ENCODE data around the gene CHST8.
A peak's percentile ranks its signal among the peaks of the same experiment; 100 is the strongest.

Gene CHST8

GRCh38 chr19:33731881-33732280 lies 110.1 kb downstream of the CHST8 start:
- H3K4me3 ChIP-seq (ENCODE audit: low read length), result no peak overlapping the region
- H3K9me3 ChIP-seq (ENCODE audit: control insufficient read depth, low read length), result peaks cover 12% of the 10 kb centered on the region
- H3K4me1 ChIP-seq (ENCODE audit: control insufficient read depth, insufficient read depth, low read length), result no peaks in the 10 kb centered on the region
- DNase-seq (ENCODE audit: low read depth), result no peak
- peaks cover 30% of the 10 kb centered on the region for H3K27me3 ChIP-seq (replicated peaks; ENCODE audit: control insufficient read depth, insufficient read depth, low read length)
- no peak overlapping the region for H3K9ac ChIP-seq (ENCODE audit: low read length)
- no peaks in the 10 kb centered on the region for H3K36me3 ChIP-seq (ENCODE audit: control insufficient read depth, insufficient read depth, low read length, severe bottlenecking)

GRCh38 chr19:33734913-33735312 lies 113.2 kb downstream of the CHST8 start:
- Histone ChIP-seq H3K36me3 (ENCODE audit: control insufficient read depth, insufficient read depth, low read length, severe bottlenecking) (no peaks in the 10 kb centered on the region), H3K27me3 (replicated peaks; ENCODE audit: control insufficient read depth, insufficient read depth, low read length) (peaks cover 27% of the 10 kb centered on the region), H3K9ac (ENCODE audit: low read length) (no peak overlapping the region), H3K9me3 (ENCODE audit: control insufficient read depth, low read length) (no peaks in the 10 kb centered on the region), H3K4me3 (ENCODE audit: low read length) (no peak overlapping the region), H3K4me1 (ENCODE audit: control insufficient read depth, insufficient read depth, low read length) (no peaks in the 10 kb centered on the region)
- no peak for DNase-seq (ENCODE audit: low read depth)

- no peak for DNase-seq (ENCODE audit: low read depth)
- Histone ChIP-seq H3K27me3 (replicated peaks; ENCODE audit: control insufficient read depth, insufficient read depth, low read length) (peaks cover 33% of the 10 kb centered on the region), H3K4me1 (ENCODE audit: control insufficient read depth, insufficient read depth, low read length) (no peaks in the 10 kb centered on the region), H3K4me3 (ENCODE audit: low read length) (no peak overlapping the region), H3K36me3 (ENCODE audit: control insufficient read depth, insufficient read depth, low read length, severe bottlenecking) (no peaks in the 10 kb centered on the region), H3K9me3 (ENCODE audit: control insufficient read depth, low read length) (no peaks in the 10 kb centered on the region), H3K9ac (ENCODE audit: low read length) (no peak overlapping the region)
These were observed 114.4 kb downstream of the CHST8 start for GRCh38 chr19:33736158-33736557.

GRCh38 chr19:33736787-33737186 lies 115.0 kb downstream of the CHST8 start:
- H3K4me1 ChIP-seq (ENCODE audit: control insufficient read depth, insufficient read depth, low read length), result no peaks in the 10 kb centered on the region
- no peak overlapping the region for H3K4me3 ChIP-seq (ENCODE audit: low read length)
- no peaks in the 10 kb centered on the region for H3K36me3 ChIP-seq (ENCODE audit: control insufficient read depth, insufficient read depth, low read length, severe bottlenecking)
- DNase-seq (ENCODE audit: low read depth), result no peak
- peaks cover 34% of the 10 kb centered on the region for H3K27me3 ChIP-seq (replicated peaks; ENCODE audit: control insufficient read depth, insufficient read depth, low read length)
- H3K9ac ChIP-seq (ENCODE audit: low read length), result no peak overlapping the region
- no peaks in the 10 kb centered on the region for H3K9me3 ChIP-seq (ENCODE audit: control insufficient read depth, low read length)

- no peak for DNase-seq (ENCODE audit: low read depth)
- Histone ChIP-seq H3K36me3 (ENCODE audit: control insufficient read depth, insufficient read depth, low read length, severe bottlenecking) (no peaks in the 10 kb centered on the region), H3K9ac (ENCODE audit: low read length) (no peak overlapping the region), H3K9me3 (ENCODE audit: control insufficient read depth, low read length) (no peaks in the 10 kb centered on the region), H3K4me3 (ENCODE audit: low read length) (no peak overlapping the region), H3K4me1 (ENCODE audit: control insufficient read depth, insufficient read depth, low read length) (no peaks in the 10 kb centered on the region), H3K27me3 (replicated peaks; ENCODE audit: control insufficient read depth, insufficient read depth, low read length) (peaks cover 38% of the 10 kb centered on the region)
These were observed 116.1 kb downstream of the CHST8 start for GRCh38 chr19:33737681-33738371.

- DNase-seq (ENCODE audit: low read depth), result peak; percentile 54
- H3K9ac ChIP-seq (ENCODE audit: low read length), result no peak overlapping the region
- H3K9me3 ChIP-seq (ENCODE audit: control insufficient read depth, low read length), result no peaks in the 10 kb centered on the region
- H3K27me3 ChIP-seq (replicated peaks; ENCODE audit: control insufficient read depth, insufficient read depth, low read length), result peaks cover 37% of the 10 kb centered on the region
- no peaks in the 10 kb centered on the region for H3K4me1 ChIP-seq (ENCODE audit: control insufficient read depth, insufficient read depth, low read length)
- H3K36me3 ChIP-seq (ENCODE audit: control insufficient read depth, insufficient read depth, low read length, severe bottlenecking), result no peaks in the 10 kb centered on the region
- H3K4me3 ChIP-seq (ENCODE audit: low read length), result no peak overlapping the region
These were observed 119.2 kb downstream of the CHST8 start for GRCh38 chr19:33740811-33741396.

GRCh38 chr19:33745297-33745696 lies 123.5 kb downstream of the CHST8 start:
- no peaks in the 10 kb centered on the region for H3K36me3 ChIP-seq (ENCODE audit: control insufficient read depth, insufficient read depth, low read length, severe bottlenecking)
- no peaks in the 10 kb centered on the region for H3K4me1 ChIP-seq (ENCODE audit: control insufficient read depth, insufficient read depth, low read length)
- H3K9me3 ChIP-seq (ENCODE audit: control insufficient read depth, low read length), result no peaks in the 10 kb centered on the region
- no peak for DNase-seq (ENCODE audit: low read depth)
- H3K27me3 ChIP-seq (replicated peaks; ENCODE audit: control insufficient read depth, insufficient read depth, low read length), result peaks cover 28% of the 10 kb centered on the region
- no peak overlapping the region for H3K4me3 ChIP-seq (ENCODE audit: low read length)
- no peak overlapping the region for H3K9ac ChIP-seq (ENCODE audit: low read length)

- Histone ChIP-seq H3K4me1 (ENCODE audit: control insufficient read depth, insufficient read depth, low read length) (no peaks in the 10 kb centered on the region), H3K9ac (ENCODE audit: low read length) (no peak overlapping the region), H3K27me3 (replicated peaks; ENCODE audit: control insufficient read depth, insufficient read depth, low read length) (peaks cover 23% of the 10 kb centered on the region), H3K36me3 (ENCODE audit: control insufficient read depth, insufficient read depth, low read length, severe bottlenecking) (no peaks in the 10 kb centered on the region), H3K4me3 (ENCODE audit: low read length) (no peak overlapping the region), H3K9me3 (ENCODE audit: control insufficient read depth, low read length) (no peaks in the 10 kb centered on the region)
- DNase-seq (ENCODE audit: low read depth), result no peak
These were observed 124.4 kb downstream of the CHST8 start for GRCh38 chr19:33746159-33746558.

- Histone ChIP-seq H3K27me3 (replicated peaks; ENCODE audit: control insufficient read depth, insufficient read depth, low read length) (peaks cover 15% of the 10 kb centered on the region), H3K36me3 (ENCODE audit: control insufficient read depth, insufficient read depth, low read length, severe bottlenecking) (no peaks in the 10 kb centered on the region), H3K9ac (ENCODE audit: low read length) (no peak overlapping the region), H3K4me1 (ENCODE audit: control insufficient read depth, insufficient read depth, low read length) (no peaks in the 10 kb centered on the region), H3K4me3 (ENCODE audit: low read length) (no peak overlapping the region), H3K9me3 (ENCODE audit: control insufficient read depth, low read length) (no peaks in the 10 kb centered on the region)
- DNase-seq (ENCODE audit: low read depth), result no peak
These were observed 125.5 kb downstream of the CHST8 start for GRCh38 chr19:33747273-33747672.

GRCh38 chr19:33748231-33748630 lies 126.5 kb downstream of the CHST8 start:
- no peak overlapping the region for H3K4me3 ChIP-seq (ENCODE audit: low read length)
- no peaks in the 10 kb centered on the region for H3K4me1 ChIP-seq (ENCODE audit: control insufficient read depth, insufficient read depth, low read length)
- no peaks in the 10 kb centered on the region for H3K36me3 ChIP-seq (ENCODE audit: control insufficient read depth, insufficient read depth, low read length, severe bottlenecking)
- no peak overlapping the region for H3K9ac ChIP-seq (ENCODE audit: low read length)
- H3K9me3 ChIP-seq (ENCODE audit: control insufficient read depth, low read length), result no peaks in the 10 kb centered on the region
- DNase-seq (ENCODE audit: low read depth), result no peak
- H3K27me3 ChIP-seq (replicated peaks; ENCODE audit: control insufficient read depth, insufficient read depth, low read length), result peaks cover 22% of the 10 kb centered on the region

- no peak overlapping the region for H3K4me3 ChIP-seq (ENCODE audit: low read length)
- H3K27me3 ChIP-seq (replicated peaks; ENCODE audit: control insufficient read depth, insufficient read depth, low read length), result peaks cover 23% of the 10 kb centered on the region
- no peaks in the 10 kb centered on the region for H3K4me1 ChIP-seq (ENCODE audit: control insufficient read depth, insufficient read depth, low read length)
- H3K36me3 ChIP-seq (ENCODE audit: control insufficient read depth, insufficient read depth, low read length, severe bottlenecking), result no peaks in the 10 kb centered on the region
- DNase-seq (ENCODE audit: low read depth), result no peak
- no peak overlapping the region for H3K9ac ChIP-seq (ENCODE audit: low read length)
- no peaks in the 10 kb centered on the region for H3K9me3 ChIP-seq (ENCODE audit: control insufficient read depth, low read length)
These were observed 127.3 kb downstream of the CHST8 start for GRCh38 chr19:33749016-33749415.

All from adipocyte (in vitro differentiated cells).